Upper lobe of left lung (tissue), 4 donors: ENCODE measurements around the gene DAPK2.

Experiments
- POLR2A ChIP-seq, 4 donors: fragments of 450-650 bp; IDR thresholded peaks; one replicate each; pipeline ENCODE4 v1.5.1; 2016 to 2017; ENCODE audit warnings: antibody characterized with exemption in 4 of 4, mild to moderate bottlenecking in 2 of 4
- POLR2AphosphoS5 ChIP-seq, 2 donors: sonication (generic); formaldehyde crosslinking; IDR thresholded peaks; one replicate each; pipeline ENCODE4 v1.5.1; 2017; ENCODE audit warnings: antibody characterized with exemption in 2 of 2

DNA sequence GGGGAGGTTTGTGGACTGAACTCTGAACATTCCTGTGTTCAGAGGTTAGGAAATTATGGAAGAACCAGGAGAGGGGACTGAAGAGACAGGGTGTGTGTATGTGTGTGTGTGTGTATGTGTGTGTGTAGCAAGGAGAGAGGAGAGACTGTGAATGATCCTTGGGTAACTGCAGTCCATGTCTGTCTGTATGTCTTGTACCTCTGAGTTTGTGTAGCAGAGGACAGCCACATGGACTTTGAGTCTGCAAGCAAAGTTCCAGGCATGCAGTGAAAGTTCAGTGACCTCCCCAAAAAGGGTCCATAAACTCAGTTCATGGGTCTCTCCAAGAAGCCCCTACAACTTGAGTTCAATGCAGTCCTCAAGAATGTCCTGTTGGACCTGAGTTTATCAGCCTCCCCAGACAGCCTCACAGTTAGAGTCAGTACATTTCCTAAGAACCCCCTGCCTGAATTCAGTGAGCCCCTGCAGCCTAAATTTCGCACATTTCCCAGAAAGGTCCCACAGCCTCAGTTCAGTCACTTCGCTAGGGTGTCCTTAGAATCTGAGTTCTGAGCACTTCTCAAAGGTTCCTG is 184.3 kb downstream of the DAPK2 start:
- TF ChIP-seq POLR2A (IDR thresholded peaks at IDR 0.05) (no peak), POLR2AphosphoS5 (IDR thresholded peaks at IDR 0.05) (no peak)
